Panc1 (cell line): ENCODE measurements around the gene MTAP. TPM values are rescaled to one million over a fixed set of nuclear protein-coding genes. Genes with fewer than 3 reads are reported as not detected.

Source experiments
- ATAC-seq: fragments of 200-7000 bp; cut with Tn5 transposase; 2 replicates; pipeline ENCODE4 v1.9.1; 2020; ENCODE audit warnings: mild to moderate bottlenecking, moderate library complexity
- BruUV-seq: library from RNA; stranded (reverse); fragments of 400-500 nt; replicated peaks from 2 replicates; lab custom pipeline; 2021; lab: Mats Ljungman, UMichigan
- CTCF ChIA-PET: fragments of 300-600 bp; sonication (Branson Sonifier 250); formaldehyde crosslinking; loops from one replicate; lab custom pipeline; 2022; ENCODE audit warnings: antibody characterized with exemption; lab: Charles Lee
- POLR2A ChIA-PET: fragments of 300-600 bp; sonication (Branson Sonifier 250); formaldehyde crosslinking; loops from one replicate; lab custom pipeline; 2022; ENCODE audit warnings: antibody characterized with exemption; lab: Charles Lee
- DNase-seq: peaks from one replicate; pipeline ENCODE4 v3.0.0-alpha.2; 2010; ENCODE audit warnings: low read depth, low spot score
- H3K27ac ChIP-seq: 2 replicates; pipeline ENCODE4 v1.5.1; 2011; ENCODE audit warnings: mild to moderate bottlenecking, low read length, inconsistent platforms
- H3K27me3 ChIP-seq: fragments of 200-500 bp; sonication (Bioruptor generic); 2 replicates; pipeline ENCODE4 v1.6.0; 2014; ENCODE audit warnings: low read length, inconsistent platforms; ENCODE audit not compliant: control insufficient read depth, insufficient read depth
- H3K36me3 ChIP-seq: fragments of 200-500 bp; sonication (Bioruptor generic); 2 replicates; pipeline ENCODE4 v1.5.1; 2014; ENCODE audit warnings: inconsistent platforms, mild to moderate bottlenecking, low read length, moderate library complexity; ENCODE audit not compliant: control insufficient read depth, insufficient read depth
- H3K4me1 ChIP-seq: 2 replicates; pipeline ENCODE4 v1.5.1; 2011; ENCODE audit warnings: inconsistent platforms, mild to moderate bottlenecking, low read length, moderate library complexity; ENCODE audit not compliant: control insufficient read depth, insufficient read depth
- H3K4me3 ChIP-seq, 2 experiments: 2 replicates each; pipeline ENCODE4 v1.5.1; 2011 to 2012; ENCODE audit warnings: low read depth in 2 of 2, low read length in 2 of 2, mild to moderate bottlenecking in 2 of 2, inconsistent platforms in 1 of 2, moderate library complexity in 1 of 2
- H3K9me3 ChIP-seq: fragments of 200-500 bp; sonication (Bioruptor generic); 2 replicates; pipeline ENCODE4 v1.5.1; 2014; ENCODE audit warnings: low read depth, mild to moderate bottlenecking, inconsistent platforms, low read length, moderate library complexity; ENCODE audit not compliant: control insufficient read depth, insufficient read depth
- POLR2AphosphoS5 ChIP-seq: IDR thresholded peaks from 2 replicates; pipeline ENCODE4 v1.6.1; 2012; ENCODE audit warnings: mild to moderate bottlenecking, low read depth, low read length, moderate library complexity
- SIN3A ChIP-seq: IDR thresholded peaks from 2 replicates; pipeline ENCODE4 v1.6.1; 2012; ENCODE audit warnings: low read depth, mild to moderate bottlenecking, low read length, moderate library complexity, borderline replicate concordance; ENCODE audit not compliant: insufficient read depth
- TCF7L2 ChIP-seq: IDR thresholded peaks from 2 replicates; pipeline ENCODE4 v1.6.1; 2011; ENCODE audit warnings: mild to moderate bottlenecking, low read depth, low read length, inconsistent platforms
- in situ Hi-C: cut with HindIII; loops from 2 replicates; pipeline ENCODE4 v1.10.0; 2016; ENCODE audit warnings: low sequenced_read_pairs, low pct_unique_long_range_greater_than_20kb
- intact Hi-C: fragments of 100-400 bp; cut with micrococcal nuclease; formaldehyde crosslinking; loops from one replicate; pipeline ENCODE4 v1.10.0; 2022; ENCODE audit not compliant: unreplicated experiment
- total RNA-seq: library from RNA; stranded (reverse); gene quantifications from one replicate; pipeline ENCODE4 v1.2.1, GENCODE V29; 2021; ENCODE audit not compliant: unreplicated experiment
- TF ChIP-seq, protein P1 (sequence below): fragments of 450-650 bp; IDR thresholded peaks from 2 replicates; pipeline ENCODE4 v1.5.1; 2017; ENCODE audit warnings: mild to moderate bottlenecking
- TF ChIP-seq, protein P2 (sequence below), 2 experiments: IDR thresholded peaks; 2 replicates each; pipeline ENCODE4 v1.6.1; 2011 to 2012; ENCODE audit warnings: low read depth in 2 of 2, control low read depth in 1 of 2, low read length in 1 of 2, mild to moderate bottlenecking in 1 of 2, moderate library complexity in 1 of 2; ENCODE audit not compliant: insufficient read depth in 1 of 2

Gene MTAP
- total RNA-seq, 1 experiment from 2014 or later, result 9.6 TPM

DNA sequence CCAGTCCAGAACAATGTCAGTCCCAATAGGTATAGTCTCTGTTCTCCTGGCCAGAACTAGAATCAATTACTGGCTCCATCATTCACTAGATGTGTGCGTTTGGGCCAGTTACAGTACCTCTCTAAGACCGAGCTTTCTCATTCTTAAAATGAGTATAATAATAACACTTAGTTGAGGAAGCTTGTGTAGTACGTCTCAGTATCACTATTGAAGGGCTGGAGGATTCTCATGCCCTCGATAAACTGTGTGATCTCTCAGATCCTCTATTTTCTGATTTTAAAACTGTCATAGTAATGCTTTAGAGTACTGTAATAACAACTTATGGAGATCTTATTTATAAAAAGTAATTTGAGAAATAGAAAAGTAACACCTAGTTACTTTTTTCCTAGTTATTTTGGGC is 141.0 kb downstream of the MTAP start:
- no peaks in the 10 kb centered on the region for H3K4me1 ChIP-seq
- BruUV-seq, result no TSS peak
- H3K27me3 ChIP-seq, result no peaks in the 10 kb centered on the region
- H3K36me3 ChIP-seq, result no peaks in the 10 kb centered on the region
- CTCF ChIA-PET, result no interaction called here
- in situ Hi-C loops, result no loop called here
- POLR2A ChIA-PET, result no interaction called here
- DNase-seq, result no peak
- no peak for ATAC-seq
- intact Hi-C loops, result no loop called here
- H3K9me3 ChIP-seq, result no peaks in the 10 kb centered on the region
- no peak overlapping the region for H3K4me3 ChIP-seq
- TF ChIP-seq, protein P1, sequence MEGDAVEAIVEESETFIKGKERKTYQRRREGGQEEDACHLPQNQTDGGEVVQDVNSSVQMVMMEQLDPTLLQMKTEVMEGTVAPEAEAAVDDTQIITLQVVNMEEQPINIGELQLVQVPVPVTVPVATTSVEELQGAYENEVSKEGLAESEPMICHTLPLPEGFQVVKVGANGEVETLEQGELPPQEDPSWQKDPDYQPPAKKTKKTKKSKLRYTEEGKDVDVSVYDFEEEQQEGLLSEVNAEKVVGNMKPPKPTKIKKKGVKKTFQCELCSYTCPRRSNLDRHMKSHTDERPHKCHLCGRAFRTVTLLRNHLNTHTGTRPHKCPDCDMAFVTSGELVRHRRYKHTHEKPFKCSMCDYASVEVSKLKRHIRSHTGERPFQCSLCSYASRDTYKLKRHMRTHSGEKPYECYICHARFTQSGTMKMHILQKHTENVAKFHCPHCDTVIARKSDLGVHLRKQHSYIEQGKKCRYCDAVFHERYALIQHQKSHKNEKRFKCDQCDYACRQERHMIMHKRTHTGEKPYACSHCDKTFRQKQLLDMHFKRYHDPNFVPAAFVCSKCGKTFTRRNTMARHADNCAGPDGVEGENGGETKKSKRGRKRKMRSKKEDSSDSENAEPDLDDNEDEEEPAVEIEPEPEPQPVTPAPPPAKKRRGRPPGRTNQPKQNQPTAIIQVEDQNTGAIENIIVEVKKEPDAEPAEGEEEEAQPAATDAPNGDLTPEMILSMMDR, result no peak
- TF ChIP-seq, protein P2, sequence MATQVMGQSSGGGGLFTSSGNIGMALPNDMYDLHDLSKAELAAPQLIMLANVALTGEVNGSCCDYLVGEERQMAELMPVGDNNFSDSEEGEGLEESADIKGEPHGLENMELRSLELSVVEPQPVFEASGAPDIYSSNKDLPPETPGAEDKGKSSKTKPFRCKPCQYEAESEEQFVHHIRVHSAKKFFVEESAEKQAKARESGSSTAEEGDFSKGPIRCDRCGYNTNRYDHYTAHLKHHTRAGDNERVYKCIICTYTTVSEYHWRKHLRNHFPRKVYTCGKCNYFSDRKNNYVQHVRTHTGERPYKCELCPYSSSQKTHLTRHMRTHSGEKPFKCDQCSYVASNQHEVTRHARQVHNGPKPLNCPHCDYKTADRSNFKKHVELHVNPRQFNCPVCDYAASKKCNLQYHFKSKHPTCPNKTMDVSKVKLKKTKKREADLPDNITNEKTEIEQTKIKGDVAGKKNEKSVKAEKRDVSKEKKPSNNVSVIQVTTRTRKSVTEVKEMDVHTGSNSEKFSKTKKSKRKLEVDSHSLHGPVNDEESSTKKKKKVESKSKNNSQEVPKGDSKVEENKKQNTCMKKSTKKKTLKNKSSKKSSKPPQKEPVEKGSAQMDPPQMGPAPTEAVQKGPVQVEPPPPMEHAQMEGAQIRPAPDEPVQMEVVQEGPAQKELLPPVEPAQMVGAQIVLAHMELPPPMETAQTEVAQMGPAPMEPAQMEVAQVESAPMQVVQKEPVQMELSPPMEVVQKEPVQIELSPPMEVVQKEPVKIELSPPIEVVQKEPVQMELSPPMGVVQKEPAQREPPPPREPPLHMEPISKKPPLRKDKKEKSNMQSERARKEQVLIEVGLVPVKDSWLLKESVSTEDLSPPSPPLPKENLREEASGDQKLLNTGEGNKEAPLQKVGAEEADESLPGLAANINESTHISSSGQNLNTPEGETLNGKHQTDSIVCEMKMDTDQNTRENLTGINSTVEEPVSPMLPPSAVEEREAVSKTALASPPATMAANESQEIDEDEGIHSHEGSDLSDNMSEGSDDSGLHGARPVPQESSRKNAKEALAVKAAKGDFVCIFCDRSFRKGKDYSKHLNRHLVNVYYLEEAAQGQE (IDR thresholded peaks at IDR 0.05; ENCODE audit: insufficient read depth in 1 of 2, low read depth in 2 of 2, low read length in 1 of 2), result no peak
- no peak for TF ChIP-seq TCF7L2
- no peak for TF ChIP-seq POLR2AphosphoS5
- no peak for TF ChIP-seq SIN3A
- H3K27ac ChIP-seq, result no peak overlapping the region

DNA sequence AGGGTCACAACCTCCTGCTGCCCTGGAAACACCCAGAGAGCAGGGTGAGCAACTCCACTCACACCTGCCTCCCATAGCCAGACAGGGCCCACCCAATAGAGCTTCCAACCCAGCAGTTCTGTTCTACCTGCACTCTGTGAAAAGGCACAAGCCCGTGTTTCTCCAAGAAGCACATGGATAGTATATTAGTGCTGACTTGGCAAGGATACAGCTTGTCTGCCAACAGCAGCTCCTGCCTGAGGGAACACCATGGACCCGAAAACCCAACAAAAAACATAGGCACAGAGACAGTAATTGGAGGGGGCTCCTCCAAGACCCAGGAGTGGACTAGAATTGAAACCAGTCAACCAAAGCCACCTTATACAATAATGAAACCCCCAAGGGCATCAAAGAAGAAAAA is 143.2 kb downstream of the MTAP start:
- DNase-seq (no peak), ATAC-seq (no peak)
- TF ChIP-seq SIN3A, result no peak
- TF ChIP-seq, protein P1, result no peak
- TF ChIP-seq, protein P2 (IDR thresholded peaks at IDR 0.05; ENCODE audit: insufficient read depth in 1 of 2, low read depth in 2 of 2, low read length in 1 of 2), result no peak
- no peak for TF ChIP-seq POLR2AphosphoS5
- no peak for TF ChIP-seq TCF7L2
- no peaks in the 10 kb centered on the region for H3K4me1 ChIP-seq
- intact Hi-C loops, result no loop called here
- H3K9me3 ChIP-seq, result no peaks in the 10 kb centered on the region
- no peaks in the 10 kb centered on the region for H3K27me3 ChIP-seq
- ChIA-PET POLR2A (no interaction called here), CTCF (no interaction called here)
- H3K4me3 ChIP-seq, result no peak overlapping the region
- no peak overlapping the region for H3K27ac ChIP-seq
- no peaks in the 10 kb centered on the region for H3K36me3 ChIP-seq
- BruUV-seq, result no TSS peak
- in situ Hi-C loops, result no loop called here
